Activated CD4-positive, alpha-beta memory T cell treated with anti-CD3 and anti-CD28 coated beads for 36 hours (primary cell): ENCODE results near the gene UQCR11. TPM values are rescaled to one million over a fixed set of nuclear protein-coding genes. Genes with fewer than 3 reads are reported as not detected.
"Not testable (repeated sequence)": the region's sequence is repeated elsewhere in the genome, so short reads cannot be mapped to it uniquely, and the experiment has no call there.

Experiments used
- CTCF ChIA-PET: fragments of 350-600 bp; sonication (Branson Sonifier 250); formaldehyde crosslinking; loops from one replicate; lab custom pipeline; 2021; ENCODE audit warnings: antibody characterized with exemption, inconsistent platforms; lab: Charles Lee
- POLR2A ChIA-PET: fragments of 350-600 bp; sonication (Branson Sonifier 250); formaldehyde crosslinking; loops from one replicate; lab custom pipeline; 2021; ENCODE audit warnings: antibody characterized with exemption; lab: Charles Lee
- DNase-seq: peaks from one replicate; pipeline ENCODE4 v3.0.0-alpha.2; 2020
- H3K27ac Mint-ChIP-seq: one replicate; pipeline ENCODE4 v1.8.0; 2021; ENCODE audit warnings: mixed read lengths
- H3K27me3 Mint-ChIP-seq: one replicate; pipeline ENCODE4 v1.8.0; 2021; ENCODE audit warnings: mixed read lengths
- H3K36me3 Mint-ChIP-seq: one replicate; pipeline ENCODE4 v1.8.0; 2021; ENCODE audit warnings: mixed read lengths
- H3K4me1 Mint-ChIP-seq: one replicate; pipeline ENCODE4 v1.8.0; 2021; ENCODE audit warnings: low read depth, mixed read lengths
- H3K4me3 Mint-ChIP-seq: one replicate; pipeline ENCODE4 v1.8.0; 2021; ENCODE audit warnings: mild to moderate bottlenecking, mixed read lengths
- H3K9me3 Mint-ChIP-seq: one replicate; pipeline ENCODE4 v1.8.0; 2021; ENCODE audit warnings: mixed read lengths
- intact Hi-C: fragments of 100-400 bp; cut with micrococcal nuclease; formaldehyde crosslinking; loops from one replicate; pipeline ENCODE4 v1.15.1; 2023
- total RNA-seq, 2 experiments: library from RNA; stranded (reverse); gene quantifications; one replicate each; pipeline ENCODE4 v1.2.3, GENCODE V29; 2021

The UQCR11 gene
- total RNA-seq, 2 experiments from 2014 or later, result 266 to 277 TPM

- POLR2A ChIA-PET, result interaction anchor here (0.6 kb wide), 1 partner anchor 56 kb away, joined by 4 read pairs; the partner anchor contains the start of gene MBD3
- intact Hi-C loops, result no loop called here
Measured at GRCh38 chr19:1648459-1648849, 43.2 kb upstream of the UQCR11 start.

GRCh38 chr19:1647501-1648458 lies 42.5 kb upstream of the UQCR11 start:
- intact Hi-C loops, result no loop called here
- POLR2A ChIA-PET, result no interaction called here
- H3K27me3 Mint-ChIP-seq, result no peaks in the 10 kb centered on the region
- CTCF ChIA-PET, result no interaction called here
- H3K4me1 Mint-ChIP-seq, result peaks cover 27% of the 10 kb centered on the region
- no peak overlapping the region for H3K27ac Mint-ChIP-seq
- H3K36me3 Mint-ChIP-seq, result peaks cover 15% of the 10 kb centered on the region
- H3K4me3 Mint-ChIP-seq, result no peak overlapping the region
- no peaks in the 10 kb centered on the region for H3K9me3 Mint-ChIP-seq
- no peak for DNase-seq

More at GRCh38 chr19:1648459-1648849, 43.2 kb upstream of the UQCR11 start:
- no peak for DNase-seq
- CTCF ChIA-PET, result interaction anchor here (0.6 to 6.5 kb wide), 3 partner anchors 23 to 72 kb away, joined by 3 to 32 read pairs (median 3); no protein-coding TSS in a partner anchor
- Mint-ChIP-seq H3K27ac (no peak overlapping the region), H3K27me3 (no peaks in the 10 kb centered on the region), H3K9me3 (no peaks in the 10 kb centered on the region), H3K4me1 (peaks cover 29% of the 10 kb centered on the region), H3K4me3 (no peak overlapping the region), H3K36me3 (peaks cover 14% of the 10 kb centered on the region)

GRCh38 chr19:1646659-1647453 lies 41.6 kb upstream of the UQCR11 start:
- ChIA-PET POLR2A (no interaction called here), CTCF (no interaction called here)
- Mint-ChIP-seq H3K36me3 (peaks cover 15% of the 10 kb centered on the region), H3K27ac (no peak overlapping the region), H3K27me3 (no peaks in the 10 kb centered on the region), H3K4me3 (no peak overlapping the region), H3K4me1 (peaks cover 27% of the 10 kb centered on the region), H3K9me3 (no peaks in the 10 kb centered on the region)
- intact Hi-C loops, result no loop called here
- DNase-seq, result no peak

- Mint-ChIP-seq H3K36me3 (peaks cover 16% of the 10 kb centered on the region), H3K4me1 (peaks cover 25% of the 10 kb centered on the region), H3K9me3 (no peaks in the 10 kb centered on the region), H3K27ac (no peak overlapping the region), H3K4me3 (no peak overlapping the region), H3K27me3 (no peaks in the 10 kb centered on the region)
- DNase-seq, result no peak
- intact Hi-C loops, result no loop called here
- POLR2A ChIA-PET, result no interaction called here
- CTCF ChIA-PET, result no interaction called here
Measured at GRCh38 chr19:1646149-1646548, 40.9 kb upstream of the UQCR11 start.

GRCh38 chr19:1645299-1645698 lies 40.0 kb upstream of the UQCR11 start:
- no peak overlapping the region for H3K27ac Mint-ChIP-seq
- no peaks in the 10 kb centered on the region for H3K27me3 Mint-ChIP-seq
- H3K4me1 Mint-ChIP-seq, result peaks cover 17% of the 10 kb centered on the region
- POLR2A ChIA-PET, result no interaction called here
- intact Hi-C loops, result no loop called here
- DNase-seq, result no peak
- no peaks in the 10 kb centered on the region for H3K9me3 Mint-ChIP-seq
- H3K36me3 Mint-ChIP-seq, result peaks cover 15% of the 10 kb centered on the region
- CTCF ChIA-PET, result no interaction called here
- H3K4me3 Mint-ChIP-seq, result no peak overlapping the region

GRCh38 chr19:1644070-1644469 lies 38.8 kb upstream of the UQCR11 start:
- Mint-ChIP-seq H3K27me3 (no peaks in the 10 kb centered on the region), H3K4me1 (peaks cover 5% of the 10 kb centered on the region), H3K36me3 (peaks cover 18% of the 10 kb centered on the region), H3K9me3 (no peaks in the 10 kb centered on the region), H3K27ac (no peak overlapping the region), H3K4me3 (no peak overlapping the region)
- intact Hi-C loops, result no loop called here
- ChIA-PET CTCF (no interaction called here), POLR2A (no interaction called here)
- no peak for DNase-seq

GRCh38 chr19:1640893-1641448 lies 35.7 kb upstream of the UQCR11 start:
- H3K9me3 Mint-ChIP-seq, intact Hi-C loops, H3K4me1 Mint-ChIP-seq, H3K27ac Mint-ChIP-seq, H3K27me3 Mint-ChIP-seq, H3K4me3 Mint-ChIP-seq, POLR2A ChIA-PET, CTCF ChIA-PET, DNase-seq: not testable (repeated sequence)
- peaks cover 22% of the 10 kb centered on the region for H3K36me3 Mint-ChIP-seq

- Mint-ChIP-seq H3K27ac (no peak overlapping the region), H3K4me1 (no peaks in the 10 kb centered on the region), H3K27me3 (no peaks in the 10 kb centered on the region), H3K36me3 (peaks cover 21% of the 10 kb centered on the region), H3K4me3 (no peak overlapping the region), H3K9me3 (no peaks in the 10 kb centered on the region)
- ChIA-PET POLR2A (no interaction called here), CTCF (no interaction called here)
- intact Hi-C loops, result no loop called here
- DNase-seq, result no peak
Measured at GRCh38 chr19:1636325-1637236, 31.3 kb upstream of the UQCR11 start.

- Mint-ChIP-seq H3K4me3 (no peak overlapping the region), H3K27ac (no peak overlapping the region), H3K36me3 (peaks cover 19% of the 10 kb centered on the region), H3K27me3 (no peaks in the 10 kb centered on the region), H3K9me3 (no peaks in the 10 kb centered on the region), H3K4me1 (no peaks in the 10 kb centered on the region)
- POLR2A ChIA-PET, result no interaction called here
- intact Hi-C loops, result no loop called here
- CTCF ChIA-PET, result interaction anchor here (0.8 kb wide), 1 partner anchor 37 kb away, joined by 4 read pairs; no protein-coding TSS in a partner anchor
- DNase-seq, result no peak
Measured at GRCh38 chr19:1634938-1635243, 29.6 kb upstream of the UQCR11 start.

- no peaks in the 10 kb centered on the region for H3K27me3 Mint-ChIP-seq
- H3K27ac Mint-ChIP-seq, result no peak overlapping the region
- peaks cover 17% of the 10 kb centered on the region for H3K36me3 Mint-ChIP-seq
- H3K4me3 Mint-ChIP-seq, result no peak overlapping the region
- POLR2A ChIA-PET, result no interaction called here
- H3K9me3 Mint-ChIP-seq, result no peaks in the 10 kb centered on the region
- no peak for DNase-seq
- intact Hi-C loops, result no loop called here
- H3K4me1 Mint-ChIP-seq, result no peaks in the 10 kb centered on the region
- CTCF ChIA-PET, result interaction anchor here (0.8 kb wide), 1 partner anchor 38 kb away, joined by 4 read pairs; no protein-coding TSS in a partner anchor
Measured at GRCh38 chr19:1634242-1634937, 29.1 kb upstream of the UQCR11 start.

- intact Hi-C loops, result no loop called here
- ChIA-PET CTCF (no interaction called here), POLR2A (no interaction called here)
- H3K4me3 Mint-ChIP-seq, result no peak overlapping the region
- no peak for DNase-seq
- no peaks in the 10 kb centered on the region for H3K4me1 Mint-ChIP-seq
- H3K9me3 Mint-ChIP-seq, result no peaks in the 10 kb centered on the region
- peaks cover 9% of the 10 kb centered on the region for H3K36me3 Mint-ChIP-seq
- H3K27me3 Mint-ChIP-seq, result no peaks in the 10 kb centered on the region
- H3K27ac Mint-ChIP-seq, result no peak overlapping the region
Measured at GRCh38 chr19:1633269-1633826, 28.1 kb upstream of the UQCR11 start.
